Measurements from ENCODE around the gene CLEC2D. TPM values are rescaled to one million over a fixed set of nuclear protein-coding genes. Genes with fewer than 3 reads are reported as not detected.

CLEC2D gene
- total RNA-seq, 1 experiment from 2014 or later, result 2.9 TPM

DNA sequence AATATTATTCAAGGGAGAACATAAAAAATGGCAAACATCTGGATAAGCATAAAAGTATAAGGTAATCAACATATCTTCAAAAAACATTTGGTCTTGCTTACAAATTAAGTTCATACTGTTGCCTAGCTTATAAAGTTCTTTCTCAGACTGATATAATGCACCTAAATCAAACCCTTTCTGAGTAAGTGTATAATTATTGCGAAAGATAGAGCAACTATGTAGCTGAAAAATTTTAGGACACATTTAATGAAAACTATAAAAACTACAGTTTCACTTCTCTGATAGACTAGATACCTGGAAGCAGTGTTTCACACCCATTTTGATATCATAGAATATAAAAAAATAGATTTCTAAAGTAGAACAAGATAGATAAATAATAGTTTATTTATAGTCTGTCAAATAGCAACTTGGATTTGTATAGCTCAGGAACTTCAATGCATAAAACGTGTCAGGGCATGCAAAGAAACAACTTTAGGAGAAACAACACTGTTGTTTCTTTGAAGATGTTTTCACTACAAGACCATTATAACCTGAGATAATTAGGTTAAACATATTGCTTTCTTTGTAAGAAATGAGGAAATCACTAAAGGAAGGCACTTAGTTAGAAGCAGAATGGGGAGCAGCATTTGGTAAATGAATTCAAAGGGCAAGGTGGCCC lies 55.8 kb downstream of the CLEC2D start:
- no peaks in the 10 kb centered on the region for H3F3A ChIP-seq (ENCODE audit: low read length, unreplicated experiment)
- no peak overlapping the region for H3K4me2 ChIP-seq (ENCODE audit: low read length)
- ATAC-seq (no peak), DNase-seq (no peak)
- no TSS peak for BruUV-seq (replicated peaks)
- H3K79me2 ChIP-seq (ENCODE audit: low read length), result no peaks in the 10 kb centered on the region
- no peak overlapping the region for H3K27ac ChIP-seq (ENCODE audit: low read length)
- H4K20me1 ChIP-seq (ENCODE audit: low read length), result no peaks in the 10 kb centered on the region
- ChIA-PET POLR2A (ENCODE audit: unreplicated experiment) (interaction anchor here (0.7 kb wide), 1 partner anchor 154 kb away, joined by 5 read pairs; no protein-coding TSS in a partner anchor), CTCF (no interaction called here)
- no peak overlapping the region for H2AFZ ChIP-seq (ENCODE audit: low read length)
- no peaks in the 10 kb centered on the region for H3K9me2 ChIP-seq (replicated peaks; ENCODE audit: low read length)
- intact Hi-C loops (cut with micrococcal nuclease), result no loop called here
- H3K27me3 ChIP-seq (ENCODE audit: low read length), result no peaks in the 10 kb centered on the region
- H3K36me3 ChIP-seq (ENCODE audit: low read depth, low read length), result no peaks in the 10 kb centered on the region
- H3K4me1 ChIP-seq (ENCODE audit: insufficient read depth, low read length), result peaks cover 21% of the 10 kb centered on the region
- H3K9ac ChIP-seq (ENCODE audit: low read length), result no peak overlapping the region
- no peaks in the 10 kb centered on the region for H3K9me3 ChIP-seq (ENCODE audit: low read length)
- TF ChIP-seq EZH2phosphoT487 (IDR thresholded peaks at IDR 0.05; ENCODE audit: borderline replicate concordance, low read length), result no peak
- no peak for TF ChIP-seq EZH2 (IDR thresholded peaks at IDR 0.05; ENCODE audit: low read length, unreplicated experiment)
- TF ChIP-seq CTCF (conservative IDR thresholded peaks at IDR 0.05; ENCODE audit: low read depth, low read length), result no peak
- H3K4me3 ChIP-seq (ENCODE audit: low read length), result no peak overlapping the region

DNA sequence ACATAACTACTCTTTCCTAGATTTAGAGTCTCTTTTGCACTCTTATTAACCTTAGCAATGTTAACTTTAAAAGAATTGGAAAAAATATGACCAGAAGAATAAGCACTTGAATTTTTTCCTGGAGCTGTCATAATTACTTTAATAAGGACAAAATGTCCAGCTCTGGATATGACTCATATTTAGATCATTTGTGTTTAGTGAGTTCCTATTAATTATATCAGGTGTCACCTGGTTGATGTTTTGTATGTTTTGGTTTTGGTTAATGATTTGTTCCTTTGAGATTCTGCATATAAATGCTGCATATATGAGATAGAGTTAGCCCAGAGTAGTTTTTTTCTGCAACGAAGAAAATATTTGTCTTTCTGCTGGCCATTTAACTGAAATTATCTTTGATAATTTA lies 58.3 kb downstream of the CLEC2D start:
- no peaks in the 10 kb centered on the region for H3K36me3 ChIP-seq (ENCODE audit: low read depth, low read length)
- no peaks in the 10 kb centered on the region for H3F3A ChIP-seq (ENCODE audit: low read length, unreplicated experiment)
- H3K79me2 ChIP-seq (ENCODE audit: low read length), result no peaks in the 10 kb centered on the region
- H3K27ac ChIP-seq (ENCODE audit: low read length), result no peak overlapping the region
- H3K4me3 ChIP-seq (ENCODE audit: low read length), result no peak overlapping the region
- no peak for TF ChIP-seq CTCF (conservative IDR thresholded peaks at IDR 0.05; ENCODE audit: low read depth, low read length)
- TF ChIP-seq EZH2 (IDR thresholded peaks at IDR 0.05; ENCODE audit: low read length, unreplicated experiment), result no peak
- no peak for TF ChIP-seq EZH2phosphoT487 (IDR thresholded peaks at IDR 0.05; ENCODE audit: borderline replicate concordance, low read length)
- no TSS peak for BruUV-seq (replicated peaks)
- H3K4me2 ChIP-seq (ENCODE audit: low read length), result no peak overlapping the region
- CTCF ChIA-PET, result no interaction called here
- H2AFZ ChIP-seq (ENCODE audit: low read length), result no peak overlapping the region
- intact Hi-C loops (cut with micrococcal nuclease), result no loop called here
- POLR2A ChIA-PET (ENCODE audit: unreplicated experiment), result no interaction called here
- DNase-seq (no peak), ATAC-seq (no peak)
- peaks cover under 1% of the 10 kb centered on the region; the same call in 1 of the 2 replicates for H3K4me1 ChIP-seq (ENCODE audit: insufficient read depth, low read length)
- H3K9me3 ChIP-seq (ENCODE audit: low read length), result no peaks in the 10 kb centered on the region
- no peaks in the 10 kb centered on the region for H3K9me2 ChIP-seq (replicated peaks; ENCODE audit: low read length)
- H4K20me1 ChIP-seq (ENCODE audit: low read length), result no peaks in the 10 kb centered on the region
- no peak overlapping the region for H3K9ac ChIP-seq (ENCODE audit: low read length)
- no peaks in the 10 kb centered on the region for H3K27me3 ChIP-seq (ENCODE audit: low read length)

DNA sequence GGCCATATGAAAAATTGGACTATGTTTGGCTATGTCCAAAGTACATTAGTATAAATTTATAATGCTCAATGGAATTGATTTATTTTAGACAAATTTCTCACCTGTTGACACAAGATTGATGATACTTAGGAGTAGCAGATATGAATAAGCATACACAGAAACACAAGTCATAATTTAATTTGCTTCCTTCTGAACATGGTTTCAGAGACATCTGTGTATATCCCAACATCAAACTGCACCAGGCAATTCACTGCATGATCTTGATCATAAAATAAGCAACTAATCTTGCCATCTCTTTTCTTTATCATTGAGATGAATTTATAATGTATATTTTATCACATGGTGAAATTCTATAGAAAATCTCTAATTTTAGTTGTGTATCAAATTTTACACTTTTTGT lies 59.6 kb downstream of the CLEC2D start:
- BruUV-seq (replicated peaks), result no TSS peak
- no peak overlapping the region for H2AFZ ChIP-seq (ENCODE audit: low read length)

More for the DNA sequence above, 59.6 kb downstream of the CLEC2D start:
- no peak for DNase-seq
- ChIA-PET CTCF (no interaction called here), POLR2A (ENCODE audit: unreplicated experiment) (no interaction called here)
- Histone ChIP-seq H3K4me3 (ENCODE audit: low read length) (no peak overlapping the region), H3K9ac (ENCODE audit: low read length) (no peak overlapping the region), H3K27me3 (ENCODE audit: low read length) (no peaks in the 10 kb centered on the region), H3K27ac (ENCODE audit: low read length) (no peak overlapping the region), H3K4me2 (ENCODE audit: low read length) (no peak overlapping the region), H3K79me2 (ENCODE audit: low read length) (no peaks in the 10 kb centered on the region), H3K9me3 (ENCODE audit: low read length) (no peaks in the 10 kb centered on the region), H3K4me1 (ENCODE audit: insufficient read depth, low read length) (no peaks in the 10 kb centered on the region), H4K20me1 (ENCODE audit: low read length) (no peaks in the 10 kb centered on the region), H3F3A (ENCODE audit: low read length, unreplicated experiment) (no peaks in the 10 kb centered on the region), H3K36me3 (ENCODE audit: low read depth, low read length) (no peaks in the 10 kb centered on the region), H3K9me2 (replicated peaks; ENCODE audit: low read length) (no peaks in the 10 kb centered on the region)
- TF ChIP-seq EZH2 (IDR thresholded peaks at IDR 0.05; ENCODE audit: low read length, unreplicated experiment) (no peak), CTCF (conservative IDR thresholded peaks at IDR 0.05; ENCODE audit: low read depth, low read length) (no peak), EZH2phosphoT487 (IDR thresholded peaks at IDR 0.05; ENCODE audit: borderline replicate concordance, low read length) (no peak)
- intact Hi-C loops (cut with micrococcal nuclease), result no loop called here
- ATAC-seq, result no peak
